Activated CD4-positive, alpha-beta memory T cell treated with anti-CD3 and anti-CD28 coated beads for 36 hours (primary cell): ENCODE results near the gene NPHP4. TPM values are rescaled to one million over a fixed set of nuclear protein-coding genes. Genes with fewer than 3 reads are reported as not detected.
A peak's percentile ranks its signal among the peaks of the same experiment; 100 is the strongest.

ENCODE experiments used
- CTCF ChIA-PET: fragments of 350-600 bp; sonication (Branson Sonifier 250); formaldehyde crosslinking; loops from one replicate; lab custom pipeline; 2021; ENCODE audit warnings: antibody characterized with exemption, inconsistent platforms; lab: Charles Lee
- POLR2A ChIA-PET: fragments of 350-600 bp; sonication (Branson Sonifier 250); formaldehyde crosslinking; loops from one replicate; lab custom pipeline; 2021; ENCODE audit warnings: antibody characterized with exemption; lab: Charles Lee
- DNase-seq: peaks from one replicate; pipeline ENCODE4 v3.0.0-alpha.2; 2020
- H3K27ac Mint-ChIP-seq: one replicate; pipeline ENCODE4 v1.8.0; 2021; ENCODE audit warnings: mixed read lengths
- H3K27me3 Mint-ChIP-seq: one replicate; pipeline ENCODE4 v1.8.0; 2021; ENCODE audit warnings: mixed read lengths
- H3K36me3 Mint-ChIP-seq: one replicate; pipeline ENCODE4 v1.8.0; 2021; ENCODE audit warnings: mixed read lengths
- H3K4me1 Mint-ChIP-seq: one replicate; pipeline ENCODE4 v1.8.0; 2021; ENCODE audit warnings: low read depth, mixed read lengths
- H3K4me3 Mint-ChIP-seq: one replicate; pipeline ENCODE4 v1.8.0; 2021; ENCODE audit warnings: mild to moderate bottlenecking, mixed read lengths
- H3K9me3 Mint-ChIP-seq: one replicate; pipeline ENCODE4 v1.8.0; 2021; ENCODE audit warnings: mixed read lengths
- intact Hi-C: fragments of 100-400 bp; cut with micrococcal nuclease; formaldehyde crosslinking; loops from one replicate; pipeline ENCODE4 v1.15.1; 2023
- total RNA-seq, 2 experiments: library from RNA; stranded (reverse); gene quantifications; one replicate each; pipeline ENCODE4 v1.2.3, GENCODE V29; 2021

The NPHP4 gene
- total RNA-seq, 2 experiments from 2014 or later, result 14.0 to 14.6 TPM

GRCh38 chr1:6009120-6010040 lies 17.2 kb upstream of the NPHP4 start:
- Mint-ChIP-seq H3K4me1 (peaks cover 8% of the 10 kb centered on the region), H3K27me3 (no peaks in the 10 kb centered on the region), H3K4me3 (no peak overlapping the region), H3K27ac (no peak overlapping the region), H3K9me3 (no peaks in the 10 kb centered on the region), H3K36me3 (no peaks in the 10 kb centered on the region)
- intact Hi-C loops, result no loop called here
- ChIA-PET CTCF (no interaction called here), POLR2A (no interaction called here)
- DNase-seq, result no peak

GRCh38 chr1:6008696-6009095 lies 16.5 kb upstream of the NPHP4 start:
- Mint-ChIP-seq H3K36me3 (no peaks in the 10 kb centered on the region), H3K27me3 (no peaks in the 10 kb centered on the region), H3K9me3 (no peaks in the 10 kb centered on the region), H3K27ac (no peak overlapping the region), H3K4me3 (no peak overlapping the region), H3K4me1 (peaks cover 8% of the 10 kb centered on the region)
- intact Hi-C loops, result no loop called here
- CTCF ChIA-PET, result interaction anchor here (0.7 kb wide), 1 partner anchor 432 kb away, joined by 4 read pairs; no protein-coding TSS in a partner anchor
- DNase-seq, result no peak
- POLR2A ChIA-PET, result no interaction called here

DNA sequence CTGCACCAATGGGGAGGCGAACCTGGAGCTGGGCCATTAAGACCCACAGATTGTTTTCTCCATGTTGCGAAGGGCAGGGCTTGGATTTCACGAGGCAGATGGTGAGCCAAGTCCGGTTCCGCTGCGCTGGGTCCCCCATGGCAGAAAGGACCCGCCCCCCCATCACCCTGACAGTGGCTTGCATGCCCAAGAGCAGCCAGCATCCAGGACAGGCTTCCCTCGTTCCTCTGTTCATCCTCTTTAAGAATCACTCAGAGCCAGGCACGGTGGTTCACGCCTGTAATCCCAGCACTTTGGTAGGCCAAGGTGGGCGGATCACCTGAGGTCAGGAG lies 15.8 kb upstream of the NPHP4 start:
- no peak for DNase-seq
- CTCF ChIA-PET, result interaction anchor here (0.6 to 0.7 kb wide), 2 partner anchors 23 to 432 kb away, joined by 3 to 4 read pairs; no protein-coding TSS in a partner anchor
- Mint-ChIP-seq H3K4me1 (peaks cover 8% of the 10 kb centered on the region), H3K27me3 (no peaks in the 10 kb centered on the region), H3K27ac (no peak overlapping the region), H3K4me3 (no peak overlapping the region), H3K36me3 (no peaks in the 10 kb centered on the region), H3K9me3 (no peaks in the 10 kb centered on the region)
- POLR2A ChIA-PET, result no interaction called here
- intact Hi-C loops, result no loop called here

- peaks cover 8% of the 10 kb centered on the region for H3K4me1 Mint-ChIP-seq
- H3K27me3 Mint-ChIP-seq, result no peaks in the 10 kb centered on the region
- intact Hi-C loops, result no loop called here
Measured at GRCh38 chr1:6007318-6008083, 15.3 kb upstream of the NPHP4 start.

DNA sequence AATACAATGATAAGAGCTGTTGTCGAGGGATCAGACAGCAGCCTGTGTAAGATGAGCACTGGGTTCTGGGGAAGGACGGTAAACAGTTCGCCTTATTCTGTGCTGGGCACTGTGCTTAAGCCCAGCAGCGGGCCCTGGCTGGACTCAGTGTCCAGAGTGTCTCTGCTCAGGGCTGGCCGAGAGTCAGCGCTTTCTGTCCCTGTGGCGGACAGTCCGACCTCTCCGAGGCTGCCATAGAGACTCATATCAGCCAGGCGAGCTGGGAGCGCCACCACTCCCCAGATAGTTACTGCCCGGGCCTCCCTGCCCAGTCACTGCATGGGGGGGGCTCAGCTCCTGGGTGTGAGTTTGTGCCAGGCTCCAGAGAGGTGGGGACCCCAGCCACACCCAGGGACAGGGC lies 14.7 kb upstream of the NPHP4 start:
- H3K36me3 Mint-ChIP-seq, result no peaks in the 10 kb centered on the region
- no peaks in the 10 kb centered on the region for H3K9me3 Mint-ChIP-seq
- no peaks in the 10 kb centered on the region for H3K27me3 Mint-ChIP-seq
- peaks cover 8% of the 10 kb centered on the region for H3K4me1 Mint-ChIP-seq
- CTCF ChIA-PET, result no interaction called here
- DNase-seq, result no peak
- no peak overlapping the region for H3K27ac Mint-ChIP-seq
- intact Hi-C loops, result no loop called here
- POLR2A ChIA-PET, result no interaction called here
- no peak overlapping the region for H3K4me3 Mint-ChIP-seq

More at GRCh38 chr1:6007318-6008083, 15.3 kb upstream of the NPHP4 start:
- H3K4me3 Mint-ChIP-seq, result no peak overlapping the region
- ChIA-PET CTCF (interaction anchor here (0.6 to 0.7 kb wide), 2 partner anchors 23 to 433 kb away, joined by 3 to 4 read pairs; no protein-coding TSS in a partner anchor), POLR2A (no interaction called here)
- H3K36me3 Mint-ChIP-seq, result no peaks in the 10 kb centered on the region
- H3K9me3 Mint-ChIP-seq, result no peaks in the 10 kb centered on the region
- H3K27ac Mint-ChIP-seq, result no peak overlapping the region
- peak; percentile 29 for DNase-seq

GRCh38 chr1:6005276-6005917 lies 13.2 kb upstream of the NPHP4 start:
- POLR2A ChIA-PET, result no interaction called here
- Mint-ChIP-seq H3K36me3 (no peaks in the 10 kb centered on the region), H3K4me3 (no peak overlapping the region), H3K9me3 (no peaks in the 10 kb centered on the region), H3K4me1 (peaks cover 5% of the 10 kb centered on the region), H3K27me3 (no peaks in the 10 kb centered on the region), H3K27ac (no peak overlapping the region)
- intact Hi-C loops, result no loop called here
- DNase-seq, result no peak
- CTCF ChIA-PET, result no interaction called here

- POLR2A ChIA-PET, result no interaction called here
- Mint-ChIP-seq H3K27ac (no peak overlapping the region), H3K4me1 (peaks cover 6% of the 10 kb centered on the region), H3K4me3 (no peak overlapping the region), H3K36me3 (no peaks in the 10 kb centered on the region), H3K27me3 (no peaks in the 10 kb centered on the region), H3K9me3 (no peaks in the 10 kb centered on the region)
- CTCF ChIA-PET, result no interaction called here
- intact Hi-C loops, result no loop called here
- no peak for DNase-seq
Measured at GRCh38 chr1:6004412-6005123, 12.3 kb upstream of the NPHP4 start.

- H3K4me1 Mint-ChIP-seq, result peaks cover 8% of the 10 kb centered on the region
- H3K4me3 Mint-ChIP-seq, result no peak overlapping the region
- H3K9me3 Mint-ChIP-seq, result no peaks in the 10 kb centered on the region
- CTCF ChIA-PET, result interaction anchor here (0.6 kb wide), 1 partner anchor 441 kb away, joined by 3 read pairs; no protein-coding TSS in a partner anchor
- H3K36me3 Mint-ChIP-seq, result no peaks in the 10 kb centered on the region
- POLR2A ChIA-PET, result no interaction called here
- no peak for DNase-seq
- H3K27ac Mint-ChIP-seq, result no peak overlapping the region
- H3K27me3 Mint-ChIP-seq, result no peaks in the 10 kb centered on the region
- intact Hi-C loops, result no loop called here
Measured at GRCh38 chr1:6003568-6004411, 11.6 kb upstream of the NPHP4 start.

DNA sequence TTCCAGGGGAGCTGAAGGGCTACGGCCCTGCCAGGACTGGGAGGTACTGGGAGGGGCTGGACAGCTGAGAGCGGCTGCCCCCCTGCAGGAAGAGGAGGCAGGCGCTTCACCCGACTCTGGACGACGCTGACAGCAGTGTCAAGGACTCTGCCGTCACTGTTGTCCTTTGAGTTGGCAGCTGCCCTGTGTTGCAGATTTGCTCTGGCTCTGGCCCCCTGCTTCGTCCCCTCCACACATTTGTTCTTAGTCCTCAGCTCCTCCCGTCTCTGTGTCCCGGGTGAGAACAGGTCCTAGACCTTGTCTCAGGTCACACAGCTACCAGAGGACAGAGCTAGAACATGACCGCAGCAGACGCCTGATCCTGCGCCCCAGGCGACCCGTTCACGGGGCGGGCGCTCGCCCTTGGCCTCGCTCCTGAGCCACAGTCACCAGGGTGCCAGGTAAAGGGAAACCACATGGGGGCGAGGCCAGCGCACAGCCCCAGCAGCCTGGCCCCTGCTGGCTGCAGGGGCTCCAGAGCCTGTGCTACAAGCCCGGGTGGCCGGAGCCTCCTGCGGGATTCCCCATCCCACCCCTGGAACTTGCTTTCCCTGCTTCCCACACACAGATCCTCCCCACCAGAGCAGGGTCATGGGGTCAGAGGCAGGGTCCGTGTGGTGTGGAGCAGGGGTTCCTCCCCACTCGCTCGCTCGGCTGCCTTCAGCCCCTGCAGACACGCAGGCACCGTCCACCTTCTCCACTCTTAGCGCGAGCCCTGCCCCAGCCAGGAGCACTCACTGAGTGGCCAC lies 10.7 kb upstream of the NPHP4 start:
- Mint-ChIP-seq H3K4me1 (peaks cover 8% of the 10 kb centered on the region), H3K27me3 (no peaks in the 10 kb centered on the region), H3K4me3 (no peak overlapping the region), H3K36me3 (no peaks in the 10 kb centered on the region), H3K27ac (no peak overlapping the region), H3K9me3 (no peaks in the 10 kb centered on the region)
- intact Hi-C loops, result no loop called here
- POLR2A ChIA-PET, result no interaction called here
- no peak for DNase-seq
- CTCF ChIA-PET, result interaction anchor here (1.2 kb wide), 1 partner anchor 9 kb away, joined by 3 read pairs; no protein-coding TSS in a partner anchor

DNA sequence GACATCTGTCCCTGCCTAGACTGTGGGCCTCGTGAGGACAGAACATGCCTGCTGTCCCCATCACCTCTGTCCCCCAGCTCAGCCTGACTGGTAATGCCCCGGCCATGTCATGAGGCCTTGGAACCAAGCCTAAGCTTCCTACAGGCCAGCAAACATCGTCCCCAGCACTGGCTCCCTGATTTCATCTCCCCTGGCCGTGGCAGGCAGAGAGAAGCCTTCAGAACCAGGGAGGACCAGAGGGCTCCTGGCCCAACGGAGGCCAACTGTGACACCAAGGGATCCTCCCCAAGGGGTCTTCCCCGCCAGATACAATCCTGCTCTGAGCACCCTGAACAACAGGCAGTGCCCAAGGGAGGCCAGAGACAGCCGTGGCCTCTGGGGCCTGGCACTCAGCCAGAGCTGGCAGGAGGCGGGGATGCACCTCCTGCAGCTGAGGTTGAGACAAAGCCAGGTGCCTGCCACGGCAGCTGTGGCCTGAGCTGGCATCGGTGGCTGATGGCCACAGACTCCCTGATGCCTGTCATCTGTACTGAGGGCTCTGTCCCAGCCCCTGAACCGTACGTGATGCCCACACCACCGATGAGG lies 9.9 kb upstream of the NPHP4 start:
- no peaks in the 10 kb centered on the region for H3K9me3 Mint-ChIP-seq
- no peak overlapping the region for H3K27ac Mint-ChIP-seq
- H3K27me3 Mint-ChIP-seq, result no peaks in the 10 kb centered on the region
- intact Hi-C loops, result no loop called here
- H3K36me3 Mint-ChIP-seq, result no peaks in the 10 kb centered on the region
- peaks cover 6% of the 10 kb centered on the region for H3K4me1 Mint-ChIP-seq
- no peak overlapping the region for H3K4me3 Mint-ChIP-seq
- no peak for DNase-seq
- POLR2A ChIA-PET, result no interaction called here
- CTCF ChIA-PET, result interaction anchor here (1.2 kb wide), 1 partner anchor 8 kb away, joined by 3 read pairs; no protein-coding TSS in a partner anchor
